NCI-H748 (cell line): ENCODE measurements around the gene FRMD1.

Source experiments
- DNase-seq: peaks from one replicate; lab custom pipeline; 2025; ENCODE audit not compliant: unreplicated experiment; lab: John Stamatoyannopoulos, UW

FRMD1 gene

GRCh38 chr6:168029459-168030217, 49.4 kb downstream of the FRMD1 start:
- DNase-seq: no peak

GRCh38 chr6:168028181-168028580, 50.8 kb downstream of the FRMD1 start:
- no peak for DNase-seq

- DNase-seq: no peak
Measured at GRCh38 chr6:168027521-168027920, 51.5 kb downstream of the FRMD1 start.

- no peak for DNase-seq
Measured at GRCh38 chr6:168026925-168027324, 52.1 kb downstream of the FRMD1 start.

- no peak for DNase-seq
Measured at GRCh38 chr6:168025831-168026710, 52.9 kb downstream of the FRMD1 start.

- DNase-seq: no peak
Measured at GRCh38 chr6:168024951-168025510, 54.0 kb downstream of the FRMD1 start.

GRCh38 chr6:168022488-168023321, 56.3 kb downstream of the FRMD1 start:
- no peak for DNase-seq

GRCh38 chr6:168021581-168021980, 57.4 kb downstream of the FRMD1 start:
- DNase-seq: no peak

GRCh38 chr6:168020242-168020641, 58.8 kb downstream of the FRMD1 start:
- no peak for DNase-seq

GRCh38 chr6:168018664-168019063, 60.3 kb downstream of the FRMD1 start:
- no peak for DNase-seq

GRCh38 chr6:168017629-168018028, 61.4 kb downstream of the FRMD1 start:
- peak; percentile 35 for DNase-seq

GRCh38 chr6:168016721-168017525, 62.1 kb downstream of the FRMD1 start:
- no peak for DNase-seq

GRCh38 chr6:168016176-168016620, 62.8 kb downstream of the FRMD1 start:
- DNase-seq: no peak

GRCh38 chr6:168015482-168016175, 63.4 kb downstream of the FRMD1 start:
- no peak for DNase-seq

GRCh38 chr6:168015009-168015408, 64.0 kb downstream of the FRMD1 start:
- no peak for DNase-seq

GRCh38 chr6:168014428-168014827, 64.6 kb downstream of the FRMD1 start:
- no peak for DNase-seq

- DNase-seq: no peak
Measured at GRCh38 chr6:168013250-168013915, 65.6 kb downstream of the FRMD1 start.

GRCh38 chr6:168012431-168013249, 66.4 kb downstream of the FRMD1 start:
- no peak for DNase-seq
